Uterus (tissue), 4 donors: ENCODE measurements around the gene BEST1. TPM values are rescaled to one million over a fixed set of nuclear protein-coding genes. Genes with fewer than 3 reads are reported as not detected.

Source experiments
- DNase-seq, 2 donors: peaks; one replicate each; pipeline ENCODE4 v3.0.0-alpha.2; 2019 to 2020
- H3K27ac ChIP-seq, 2 donors: fragments of 200-600 bp; sonication (generic); 1 replicate in 1 of 2; 2 replicates in 1 of 2; pipeline ENCODE4 v1.5.1; 2016 to 2018
- H3K27me3 ChIP-seq, 2 donors: fragments of 200-600 bp; sonication (generic); one replicate each; pipeline ENCODE4 v1.5.1; 2018 to 2019; ENCODE audit warnings: control low read depth in 1 of 2
- H3K36me3 ChIP-seq, 2 donors: fragments of 200-600 bp; sonication (generic); one replicate each; pipeline ENCODE4 v1.5.1; 2019; ENCODE audit warnings: control low read depth in 1 of 2
- H3K4me1 ChIP-seq, 2 donors: fragments of 200-600 bp; sonication (generic); one replicate each; pipeline ENCODE4 v1.5.1; 2018 to 2019; ENCODE audit warnings: control low read depth in 1 of 2
- H3K4me3 ChIP-seq, 2 donors: fragments of 200-600 bp; sonication (generic); 1 replicate in 1 of 2; 2 replicates in 1 of 2; pipeline ENCODE4 v1.5.1; 2018 to 2019; ENCODE audit warnings: mild to moderate bottlenecking in 1 of 2
- H3K9me3 ChIP-seq, 2 donors: fragments of 200-600 bp; sonication (generic); one replicate each; pipeline ENCODE4 v1.5.1; 2019; ENCODE audit warnings: control low read depth in 1 of 2
- POLR2A ChIP-seq, 2 donors: fragments of 450-650 bp; IDR thresholded peaks; one replicate each; pipeline ENCODE4 v1.6.1; 2016; ENCODE audit warnings: antibody characterized with exemption in 2 of 2, mild to moderate bottlenecking in 1 of 2, moderate library complexity in 1 of 2
- intact Hi-C: fragments of 100-400 bp; cut with DNase I; formaldehyde crosslinking; loops from one replicate; pipeline ENCODE4 v1.15.1; 2023; ENCODE audit warnings: low total_unique reads
- total RNA-seq, 4 donors: library from RNA; depleted of rRNA in 3 of 4; stranded (reverse); fragments of >200 nt in 3 of 4; gene quantifications; one replicate each; pipeline versions ENCODE4 v1.1.0 to v1.2.4, GENCODE V29; 2014 to 2023
- TF ChIP-seq, protein P1 (sequence below), 4 experiments: fragments of 200-600 bp in 2 of 4; fragments of 450-650 bp in 2 of 4; sonication (generic) in 2 of 4; IDR thresholded peaks; one replicate each; pipeline ENCODE4 v1.5.1; 2016 to 2019; ENCODE audit warnings: antibody characterized with exemption in 4 of 4, mild to moderate bottlenecking in 2 of 4, moderate library complexity in 1 of 4
- donor health status: DM: yes; HTN: yes; CAD: no.

BEST1 gene
- total RNA-seq, 4 donors from 2014 or later: 3.3 to 11.1 (median 3.9) TPM

DNA sequence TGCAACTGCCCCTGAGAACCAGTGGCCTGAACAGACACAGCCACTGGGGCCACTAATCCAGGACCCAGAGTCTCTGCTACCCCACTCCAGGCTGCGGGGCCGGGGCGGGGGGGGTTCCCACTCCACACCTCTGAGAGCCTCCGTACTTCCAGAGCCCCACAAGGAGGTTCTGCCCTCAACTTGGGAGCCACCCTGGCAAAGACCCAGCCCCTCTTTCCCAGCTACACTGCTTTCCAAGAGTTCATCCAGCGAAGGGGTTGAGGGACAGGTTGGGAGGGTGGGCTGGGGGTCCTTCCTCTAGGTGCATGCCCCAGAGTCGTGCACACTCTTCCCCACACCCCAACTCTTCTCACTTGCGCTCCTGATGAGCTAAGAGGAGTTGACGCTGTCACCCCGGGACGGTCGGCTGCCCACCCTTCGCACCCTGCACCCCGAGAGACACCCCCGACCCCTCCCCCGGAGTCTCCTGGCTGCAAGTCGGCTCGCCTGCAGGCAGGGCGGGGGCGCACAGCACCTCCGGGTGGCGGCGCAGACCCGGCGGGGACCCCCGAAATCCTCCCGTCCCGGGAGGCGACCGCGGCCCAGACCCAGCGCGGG lies 33.3 kb upstream of the BEST1 start:
- no peaks in the 10 kb centered on the region for H3K9me3 ChIP-seq
- no peaks in the 10 kb centered on the region for H3K36me3 ChIP-seq
- peak overlapping the region; percentile 90 to 94 for H3K27ac ChIP-seq
- H3K4me3 ChIP-seq: peak overlapping the region; percentile 47 to 80
- intact Hi-C loops: no loop called here
- H3K27me3 ChIP-seq: no peaks in the 10 kb centered on the region
- peaks cover 4 to 5% of the 10 kb centered on the region in 2 donors for H3K4me1 ChIP-seq
- peak in 1 of 2 donors; percentile 46 for DNase-seq
- TF ChIP-seq, protein P1, sequence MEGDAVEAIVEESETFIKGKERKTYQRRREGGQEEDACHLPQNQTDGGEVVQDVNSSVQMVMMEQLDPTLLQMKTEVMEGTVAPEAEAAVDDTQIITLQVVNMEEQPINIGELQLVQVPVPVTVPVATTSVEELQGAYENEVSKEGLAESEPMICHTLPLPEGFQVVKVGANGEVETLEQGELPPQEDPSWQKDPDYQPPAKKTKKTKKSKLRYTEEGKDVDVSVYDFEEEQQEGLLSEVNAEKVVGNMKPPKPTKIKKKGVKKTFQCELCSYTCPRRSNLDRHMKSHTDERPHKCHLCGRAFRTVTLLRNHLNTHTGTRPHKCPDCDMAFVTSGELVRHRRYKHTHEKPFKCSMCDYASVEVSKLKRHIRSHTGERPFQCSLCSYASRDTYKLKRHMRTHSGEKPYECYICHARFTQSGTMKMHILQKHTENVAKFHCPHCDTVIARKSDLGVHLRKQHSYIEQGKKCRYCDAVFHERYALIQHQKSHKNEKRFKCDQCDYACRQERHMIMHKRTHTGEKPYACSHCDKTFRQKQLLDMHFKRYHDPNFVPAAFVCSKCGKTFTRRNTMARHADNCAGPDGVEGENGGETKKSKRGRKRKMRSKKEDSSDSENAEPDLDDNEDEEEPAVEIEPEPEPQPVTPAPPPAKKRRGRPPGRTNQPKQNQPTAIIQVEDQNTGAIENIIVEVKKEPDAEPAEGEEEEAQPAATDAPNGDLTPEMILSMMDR (IDR thresholded peaks at IDR 0.05): no peak
- TF ChIP-seq POLR2A (IDR thresholded peaks at IDR 0.05): no peak

DNA sequence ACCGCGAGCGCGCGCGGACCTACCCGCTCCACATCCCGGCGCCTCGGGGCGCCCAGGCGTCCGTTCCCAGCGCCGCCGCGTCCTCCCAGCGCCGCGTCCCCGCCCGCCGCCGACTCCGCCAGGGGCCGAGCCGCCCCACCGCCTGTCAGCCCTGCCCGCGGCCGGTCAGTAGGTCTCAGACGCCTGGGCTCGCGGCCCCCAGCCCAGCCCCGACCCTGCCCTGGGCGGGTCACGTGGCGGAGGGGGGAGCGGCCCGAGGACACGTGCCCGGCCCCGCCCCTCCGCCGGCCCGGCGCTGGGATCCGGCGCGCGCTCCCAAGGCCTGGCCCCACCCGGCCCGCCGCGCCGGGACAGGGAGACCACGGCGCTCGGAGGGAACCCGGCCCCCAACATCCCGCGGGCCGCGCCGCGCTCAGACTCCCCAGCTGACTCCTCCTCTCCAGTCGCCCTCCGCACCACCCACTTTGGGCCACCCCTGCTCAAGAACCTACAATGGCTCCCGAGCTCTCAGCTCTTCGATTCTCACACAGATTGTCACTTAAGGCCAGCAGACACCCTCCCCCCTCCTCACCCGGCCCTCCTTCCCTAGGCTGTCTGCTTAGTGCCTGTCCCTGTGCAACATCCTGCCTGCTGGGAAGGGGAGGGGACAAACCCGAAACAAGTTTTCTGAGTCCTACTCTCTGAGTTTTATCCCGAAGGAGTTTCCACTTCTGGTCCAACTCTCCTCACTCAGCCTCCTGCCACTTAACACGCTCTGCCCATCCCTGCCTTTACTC lies 32.6 kb upstream of the BEST1 start, which contains the start of gene RAB3IL1:
RAB3IL1 (minus strand) TSS at position 233 of the 776 bp plus-strand sequence; CDS start at position 34, 199 bp downstream.
- H3K27ac ChIP-seq: peak within 1 kb of the TSS; percentile 90 to 94
- peaks cover 4 to 12% of the 10 kb centered on the region in 2 donors for H3K4me1 ChIP-seq
- H3K27me3 ChIP-seq: no peaks in the 10 kb centered on the region
- TF ChIP-seq POLR2A (IDR thresholded peaks at IDR 0.05): peak; percentile 60 to 86
- TF ChIP-seq, protein P1 (IDR thresholded peaks at IDR 0.05): peak in 1 of 4 experiments; percentile 3
- no peaks in the 10 kb centered on the region for H3K36me3 ChIP-seq
- peak; percentile 65 to 78 for DNase-seq
- peak within 1 kb of the TSS; percentile 47 to 80 for H3K4me3 ChIP-seq
- intact Hi-C loops: no loop called here
- H3K9me3 ChIP-seq: no peaks in the 10 kb centered on the region

DNA sequence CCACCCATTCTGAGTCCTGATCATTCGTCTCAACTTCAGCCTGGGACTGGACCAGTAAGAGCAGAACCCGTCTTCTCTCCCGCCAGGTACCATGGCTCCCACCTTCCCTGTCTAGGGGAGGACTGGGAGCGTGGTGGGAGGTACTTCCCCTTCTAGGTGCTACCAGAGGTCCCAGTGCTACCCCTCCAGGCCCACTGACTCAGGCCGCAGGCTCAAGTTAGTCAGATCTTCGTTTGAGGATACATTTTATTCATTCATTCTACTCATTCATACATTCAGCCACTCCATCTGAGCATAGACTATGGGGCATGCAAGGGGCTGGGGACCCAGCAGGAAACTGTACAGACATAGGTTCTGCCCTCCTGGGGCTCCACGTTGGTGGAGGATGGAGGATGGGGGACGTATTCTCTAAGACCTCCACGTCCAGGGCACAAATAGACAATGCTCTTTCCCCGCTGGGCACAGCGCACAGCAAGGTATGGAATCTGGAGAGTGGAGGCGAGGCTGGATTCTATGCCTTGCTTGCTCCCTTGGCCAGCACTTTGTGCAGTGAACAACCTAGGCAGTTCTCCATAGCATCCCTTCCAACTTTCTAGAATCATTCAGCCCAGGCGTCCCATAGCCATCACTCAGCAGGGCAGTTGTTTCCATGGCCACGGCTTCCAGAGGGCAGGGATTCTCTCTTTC lies 31.8 kb upstream of the BEST1 start:
- DNase-seq: no peak
- intact Hi-C loops: no loop called here
- H3K4me3 ChIP-seq: peak overlapping the region; percentile 47 to 80
- peak overlapping the region; percentile 90 to 94 for H3K27ac ChIP-seq
- H3K36me3 ChIP-seq: no peaks in the 10 kb centered on the region
- H3K9me3 ChIP-seq: no peaks in the 10 kb centered on the region
- H3K27me3 ChIP-seq: no peaks in the 10 kb centered on the region
- H3K4me1 ChIP-seq: peaks cover 6 to 19% of the 10 kb centered on the region in 2 donors
- TF ChIP-seq, protein P1 (IDR thresholded peaks at IDR 0.05): no peak
- TF ChIP-seq POLR2A (IDR thresholded peaks at IDR 0.05): no peak

DNA sequence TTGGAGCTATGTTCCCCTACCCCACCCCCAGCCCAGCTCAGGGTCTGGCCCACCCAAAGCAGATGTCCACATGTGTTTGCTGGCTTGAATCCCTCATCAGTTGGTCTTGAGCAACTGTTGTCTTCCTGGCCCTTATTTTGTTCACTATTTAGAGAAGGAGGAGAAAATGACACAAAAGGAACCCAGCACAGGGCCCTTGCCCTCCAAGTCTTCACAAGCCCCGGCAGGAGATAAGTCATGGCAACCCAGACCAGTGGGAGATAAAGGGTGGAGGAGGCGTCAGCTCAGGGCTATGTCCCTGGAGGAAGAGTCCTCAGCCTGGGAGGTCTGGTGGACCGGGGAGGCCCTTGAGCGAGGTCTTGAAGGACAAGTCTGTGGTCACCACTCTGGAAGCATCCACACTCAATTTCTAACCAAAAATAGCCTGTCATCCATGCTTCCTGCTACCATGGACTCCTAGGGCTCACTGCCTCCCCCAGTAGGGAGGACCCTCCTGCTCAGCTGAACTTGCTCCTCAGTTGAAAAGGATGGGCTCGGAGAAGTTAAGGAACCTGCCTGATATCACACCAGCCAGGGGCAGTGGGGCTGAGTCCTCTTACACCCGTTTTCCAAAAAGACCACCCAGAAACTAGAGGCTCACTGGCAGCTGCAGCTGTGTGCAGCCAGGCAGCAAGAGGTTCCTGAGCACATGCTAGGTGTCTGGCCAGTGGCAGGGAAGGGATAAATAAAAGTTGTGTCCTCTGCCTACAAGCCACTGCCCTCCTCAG lies 31.0 kb upstream of the BEST1 start:
- DNase-seq: peak; percentile 62 to 67
- Histone ChIP-seq H3K4me1 (peaks cover 13 to 24% of the 10 kb centered on the region in 2 donors), H3K4me3 (no peak overlapping the region), H3K9me3 (no peaks in the 10 kb centered on the region), H3K27ac (peak overlapping the region; percentile 90 to 94), H3K27me3 (no peaks in the 10 kb centered on the region), H3K36me3 (no peaks in the 10 kb centered on the region)
- intact Hi-C loops: no loop called here
- TF ChIP-seq, protein P1 (IDR thresholded peaks at IDR 0.05): no peak
- no peak for TF ChIP-seq POLR2A (IDR thresholded peaks at IDR 0.05)
